ENCODE measurements around the gene ATP6V1G2. TPM values are rescaled to one million over a fixed set of nuclear protein-coding genes. Genes with fewer than 3 reads are reported as not detected.

Gene ATP6V1G2
- total and polyA plus RNA-seq, 2 donors = 2.5 to 3.3 TPM

DNA sequence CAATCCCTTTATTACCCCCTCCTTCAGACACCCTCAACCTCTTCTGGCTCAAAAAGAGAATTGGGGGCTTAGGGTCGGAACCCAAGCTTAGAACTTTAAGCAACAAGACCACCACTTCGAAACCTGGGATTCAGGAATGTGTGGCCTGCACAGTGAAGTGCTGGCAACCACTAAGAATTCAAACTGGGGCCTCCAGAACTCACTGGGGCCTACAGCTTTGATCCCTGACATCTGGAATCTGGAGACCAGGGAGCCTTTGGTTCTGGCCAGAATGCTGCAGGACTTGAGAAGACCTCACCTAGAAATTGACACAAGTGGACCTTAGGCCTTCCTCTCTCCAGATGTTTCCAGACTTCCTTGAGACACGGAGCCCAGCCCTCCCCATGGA, 31.2 kb upstream of the ATP6V1G2 start:
- DNase-seq (ENCODE audit: low read depth in 6 of 9, low spot score in 9 of 9) = no peak
- peaks cover 0 to 24% of the 10 kb centered on the region in 2 donors for H3K36me3 ChIP-seq (ENCODE audit: control insufficient read depth in 2 of 2, insufficient read depth in 2 of 2, low read length in 1 of 2)
- peaks cover 18 to 90% of the 10 kb centered on the region in 2 donors for H3K4me1 ChIP-seq (ENCODE audit: control insufficient read depth in 2 of 2, insufficient read depth in 2 of 2, low read length in 2 of 2)
- H3K9me3 ChIP-seq (ENCODE audit: control insufficient read depth in 2 of 2, insufficient read depth in 1 of 2, low read length in 1 of 2) = peaks cover 0 to 10% of the 10 kb centered on the region in 2 donors
- no peak overlapping the region for H3K27ac ChIP-seq (ENCODE audit: low read depth in 1 of 2, low read length in 1 of 2)
- 97% methylated on average over 3 of the region's 3 CpGs for WGBS
- no peaks in the 10 kb centered on the region for H3K27me3 ChIP-seq (ENCODE audit: control insufficient read depth in 2 of 2, insufficient read depth in 1 of 2, low read length in 1 of 2)
- H3K4me3 ChIP-seq (ENCODE audit: low read length in 2 of 2) = no peak overlapping the region

DNA sequence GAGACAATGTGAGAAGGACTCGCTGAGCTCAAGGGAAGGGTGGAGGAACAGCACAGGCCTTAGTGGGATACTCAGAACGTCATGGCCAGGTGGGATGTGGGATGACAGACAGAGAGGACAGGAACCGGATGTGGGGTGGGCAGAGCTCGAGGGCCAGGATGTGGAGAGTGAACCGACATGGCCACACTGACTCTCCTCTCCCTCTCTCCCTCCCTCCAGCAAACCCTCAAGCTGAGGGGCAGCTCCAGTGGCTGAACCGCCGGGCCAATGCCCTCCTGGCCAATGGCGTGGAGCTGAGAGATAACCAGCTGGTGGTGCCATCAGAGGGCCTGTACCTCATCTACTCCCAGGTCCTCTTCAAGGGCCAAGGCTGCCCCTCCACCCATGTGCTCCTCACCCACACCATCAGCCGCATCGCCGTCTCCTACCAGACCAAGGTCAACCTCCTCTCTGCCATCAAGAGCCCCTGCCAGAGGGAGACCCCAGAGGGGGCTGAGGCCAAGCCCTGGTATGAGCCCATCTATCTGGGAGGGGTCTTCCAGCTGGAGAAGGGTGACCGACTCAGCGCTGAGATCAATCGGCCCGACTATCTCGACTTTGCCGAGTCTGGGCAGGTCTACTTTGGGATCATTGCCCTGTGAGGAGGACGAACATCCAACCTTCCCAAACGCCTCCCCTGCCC, 30.6 kb upstream of the ATP6V1G2 start:
- H3K4me3 ChIP-seq (ENCODE audit: low read length in 2 of 2) = peak overlapping the region in 1 of 2 donors; percentile 47
- WGBS = 87% methylated on average over 19 of the region's 19 CpGs
- no peak for DNase-seq (ENCODE audit: low read depth in 6 of 9, low spot score in 9 of 9)

DNA sequence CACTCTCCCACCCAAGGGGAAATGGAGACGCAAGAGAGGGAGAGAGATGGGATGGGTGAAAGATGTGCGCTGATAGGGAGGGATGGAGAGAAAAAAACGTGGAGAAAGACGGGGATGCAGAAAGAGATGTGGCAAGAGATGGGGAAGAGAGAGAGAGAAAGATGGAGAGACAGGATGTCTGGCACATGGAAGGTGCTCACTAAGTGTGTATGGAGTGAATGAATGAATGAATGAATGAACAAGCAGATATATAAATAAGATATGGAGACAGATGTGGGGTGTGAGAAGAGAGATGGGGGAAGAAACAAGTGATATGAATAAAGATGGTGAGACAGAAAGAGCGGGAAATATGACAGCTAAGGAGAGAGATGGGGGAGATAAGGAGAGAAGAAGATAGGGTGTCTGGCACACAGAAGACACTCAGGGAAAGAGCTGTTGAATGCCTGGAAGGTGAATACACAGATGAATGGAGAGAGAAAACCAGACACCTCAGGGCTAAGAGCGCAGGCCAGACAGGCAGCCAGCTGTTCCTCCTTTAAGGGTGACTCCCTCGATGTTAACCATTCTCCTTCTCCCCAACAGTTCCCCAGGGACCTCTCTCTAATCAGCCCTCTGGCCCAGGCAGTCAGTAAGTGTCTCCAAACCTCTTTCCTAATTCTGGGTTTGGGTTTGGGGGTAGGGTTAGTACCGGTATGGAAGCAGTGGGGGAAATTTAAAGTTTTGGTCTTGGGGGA, 29.7 kb upstream of the ATP6V1G2 start:
- Histone ChIP-seq H3K27ac (ENCODE audit: low read depth in 1 of 2, low read length in 1 of 2) (peak overlapping the region in 1 of 2 donors; percentile 1), H3K4me1 (ENCODE audit: control insufficient read depth in 2 of 2, insufficient read depth in 2 of 2, low read length in 2 of 2) (peaks cover 22 to 96% of the 10 kb centered on the region in 2 donors), H3K27me3 (ENCODE audit: control insufficient read depth in 2 of 2, insufficient read depth in 1 of 2, low read length in 1 of 2) (no peaks in the 10 kb centered on the region), H3K4me3 (ENCODE audit: low read length in 2 of 2) (peak overlapping the region in 1 of 2 donors; percentile 47), H3K36me3 (ENCODE audit: control insufficient read depth in 2 of 2, insufficient read depth in 2 of 2, low read length in 1 of 2) (peaks cover 0 to 24% of the 10 kb centered on the region in 2 donors), H3K9me3 (ENCODE audit: control insufficient read depth in 2 of 2, insufficient read depth in 1 of 2, low read length in 1 of 2) (peaks cover 0 to 3% of the 10 kb centered on the region in 2 donors)
- DNase-seq (ENCODE audit: low read depth in 6 of 9, low spot score in 9 of 9) = no peak
- WGBS = 80% methylated on average over 8 of the region's 8 CpGs

More for the DNA sequence above, 30.6 kb upstream of the ATP6V1G2 start:
- Histone ChIP-seq H3K27me3 (ENCODE audit: control insufficient read depth in 2 of 2, insufficient read depth in 1 of 2, low read length in 1 of 2) (no peaks in the 10 kb centered on the region), H3K36me3 (ENCODE audit: control insufficient read depth in 2 of 2, insufficient read depth in 2 of 2, low read length in 1 of 2) (peaks cover 0 to 24% of the 10 kb centered on the region in 2 donors), H3K4me1 (ENCODE audit: control insufficient read depth in 2 of 2, insufficient read depth in 2 of 2, low read length in 2 of 2) (peaks cover 18 to 90% of the 10 kb centered on the region in 2 donors), H3K9me3 (ENCODE audit: control insufficient read depth in 2 of 2, insufficient read depth in 1 of 2, low read length in 1 of 2) (peaks cover 0 to 7% of the 10 kb centered on the region in 2 donors), H3K27ac (ENCODE audit: low read depth in 1 of 2, low read length in 1 of 2) (no peak overlapping the region)

DNA sequence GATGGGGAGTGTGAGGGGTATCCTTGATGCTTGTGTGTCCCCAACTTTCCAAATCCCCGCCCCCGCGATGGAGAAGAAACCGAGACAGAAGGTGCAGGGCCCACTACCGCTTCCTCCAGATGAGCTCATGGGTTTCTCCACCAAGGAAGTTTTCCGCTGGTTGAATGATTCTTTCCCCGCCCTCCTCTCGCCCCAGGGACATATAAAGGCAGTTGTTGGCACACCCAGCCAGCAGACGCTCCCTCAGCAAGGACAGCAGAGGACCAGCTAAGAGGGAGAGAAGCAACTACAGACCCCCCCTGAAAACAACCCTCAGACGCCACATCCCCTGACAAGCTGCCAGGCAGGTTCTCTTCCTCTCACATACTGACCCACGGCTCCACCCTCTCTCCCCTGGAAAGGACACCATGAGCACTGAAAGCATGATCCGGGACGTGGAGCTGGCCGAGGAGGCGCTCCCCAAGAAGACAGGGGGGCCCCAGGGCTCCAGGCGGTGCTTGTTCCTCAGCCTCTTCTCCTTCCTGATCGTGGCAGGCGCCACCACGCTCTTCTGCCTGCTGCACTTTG, 29.0 kb upstream of the ATP6V1G2 start, which contains the start of gene TNF:
TSS of gene TNF (plus strand) at position 231 of the 567 bp plus-strand sequence. CDS start at position 408, 177 bp downstream.
- peaks cover 22 to 98% of the 10 kb centered on the region in 2 donors for H3K4me1 ChIP-seq (ENCODE audit: control insufficient read depth in 2 of 2, insufficient read depth in 2 of 2, low read length in 2 of 2)
- peaks cover 0 to 3% of the 10 kb centered on the region in 2 donors for H3K9me3 ChIP-seq (ENCODE audit: control insufficient read depth in 2 of 2, insufficient read depth in 1 of 2, low read length in 1 of 2)
- peak within 1 kb of the TSS; percentile 1 to 38 for H3K27ac ChIP-seq (ENCODE audit: low read depth in 1 of 2, low read length in 1 of 2)
- H3K36me3 ChIP-seq (ENCODE audit: control insufficient read depth in 2 of 2, insufficient read depth in 2 of 2, low read length in 1 of 2) = peaks cover 0 to 22% of the 10 kb centered on the region in 2 donors
- H3K27me3 ChIP-seq (ENCODE audit: control insufficient read depth in 2 of 2, insufficient read depth in 1 of 2, low read length in 1 of 2) = no peaks in the 10 kb centered on the region
- DNase-seq (ENCODE audit: low read depth in 6 of 9, low spot score in 9 of 9) = peak in 2 of 9 donors; percentile 34 to 60
- 49% methylated on average over 19 of the region's 19 CpGs for WGBS
- H3K4me3 ChIP-seq (ENCODE audit: low read length in 2 of 2) = peak within 1 kb of the TSS; percentile 6 to 47

DNA sequence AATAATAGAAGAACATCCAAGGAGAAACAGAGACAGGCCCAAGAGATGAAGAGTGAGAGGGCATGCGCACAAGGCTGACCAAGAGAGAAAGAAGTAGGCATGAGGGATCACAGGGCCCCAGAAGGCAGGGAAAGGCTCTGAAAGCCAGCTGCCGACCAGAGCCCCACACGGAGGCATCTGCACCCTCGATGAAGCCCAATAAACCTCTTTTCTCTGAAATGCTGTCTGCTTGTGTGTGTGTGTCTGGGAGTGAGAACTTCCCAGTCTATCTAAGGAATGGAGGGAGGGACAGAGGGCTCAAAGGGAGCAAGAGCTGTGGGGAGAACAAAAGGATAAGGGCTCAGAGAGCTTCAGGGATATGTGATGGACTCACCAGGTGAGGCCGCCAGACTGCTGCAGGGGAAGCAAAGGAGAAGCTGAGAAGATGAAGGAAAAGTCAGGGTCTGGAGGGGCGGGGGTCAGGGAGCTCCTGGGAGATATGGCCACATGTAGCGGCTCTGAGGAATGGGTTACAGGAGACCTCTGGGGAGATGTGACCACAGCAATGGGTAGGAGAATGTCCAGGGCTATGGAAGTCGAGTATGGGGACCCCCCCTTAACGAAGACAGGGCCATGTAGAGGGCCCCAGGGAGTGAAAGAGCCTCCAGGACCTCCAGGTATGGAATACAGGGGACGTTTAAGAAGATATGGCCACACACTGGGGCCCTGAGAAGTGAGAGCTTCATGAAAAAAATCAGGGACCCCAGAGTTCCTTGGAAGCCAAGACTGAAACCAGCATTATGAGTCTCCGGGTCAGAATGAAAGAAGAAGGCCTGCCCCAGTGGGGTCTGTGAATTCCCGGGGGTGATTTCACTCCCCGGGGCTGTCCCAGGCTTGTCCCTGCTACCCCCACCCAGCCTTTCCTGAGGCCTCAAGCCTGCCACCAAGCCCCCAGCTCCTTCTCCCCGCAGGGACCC, 28.0 kb upstream of the ATP6V1G2 start:
- H3K36me3 ChIP-seq (ENCODE audit: control insufficient read depth in 2 of 2, insufficient read depth in 2 of 2, low read length in 1 of 2) = peaks cover 0 to 13% of the 10 kb centered on the region in 2 donors
- H3K4me1 ChIP-seq (ENCODE audit: control insufficient read depth in 2 of 2, insufficient read depth in 2 of 2, low read length in 2 of 2) = peaks cover 15 to 90% of the 10 kb centered on the region in 2 donors
- no peak for DNase-seq (ENCODE audit: low read depth in 6 of 9, low spot score in 9 of 9)
- no peak overlapping the region for H3K27ac ChIP-seq (ENCODE audit: low read depth in 1 of 2, low read length in 1 of 2)
- H3K9me3 ChIP-seq (ENCODE audit: control insufficient read depth in 2 of 2, insufficient read depth in 1 of 2, low read length in 1 of 2) = peaks cover 0 to 3% of the 10 kb centered on the region in 2 donors
- H3K4me3 ChIP-seq (ENCODE audit: low read length in 2 of 2) = no peak overlapping the region
- WGBS = 94% methylated on average over 14 of the region's 14 CpGs
- H3K27me3 ChIP-seq (ENCODE audit: control insufficient read depth in 2 of 2, insufficient read depth in 1 of 2, low read length in 1 of 2) = no peaks in the 10 kb centered on the region

DNA sequence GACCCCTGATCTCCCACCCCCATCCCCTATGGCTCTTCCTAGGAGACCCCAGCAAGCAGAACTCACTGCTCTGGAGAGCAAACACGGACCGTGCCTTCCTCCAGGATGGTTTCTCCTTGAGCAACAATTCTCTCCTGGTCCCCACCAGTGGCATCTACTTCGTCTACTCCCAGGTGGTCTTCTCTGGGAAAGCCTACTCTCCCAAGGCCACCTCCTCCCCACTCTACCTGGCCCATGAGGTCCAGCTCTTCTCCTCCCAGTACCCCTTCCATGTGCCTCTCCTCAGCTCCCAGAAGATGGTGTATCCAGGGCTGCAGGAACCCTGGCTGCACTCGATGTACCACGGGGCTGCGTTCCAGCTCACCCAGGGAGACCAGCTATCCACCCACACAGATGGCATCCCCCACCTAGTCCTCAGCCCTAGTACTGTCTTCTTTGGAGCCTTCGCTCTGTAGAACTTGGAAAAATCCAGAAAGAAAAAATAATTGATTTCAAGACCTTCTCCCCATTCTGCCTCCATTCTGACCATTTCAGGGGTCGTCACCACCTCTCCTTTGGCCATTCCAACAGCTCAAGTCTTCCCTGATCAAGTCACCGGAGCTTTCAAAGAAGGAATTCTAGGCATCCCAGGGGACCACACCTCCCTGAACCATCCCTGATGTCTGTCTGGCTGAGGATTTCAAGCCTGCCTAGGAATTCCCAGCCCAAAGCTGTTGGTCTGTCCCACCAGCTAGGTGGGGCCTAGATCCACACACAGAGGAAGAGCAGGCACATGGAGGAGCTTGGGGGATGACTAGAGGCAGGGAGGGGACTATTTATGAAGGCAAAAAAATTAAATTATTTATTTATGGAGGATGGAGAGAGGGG, 27.1 kb upstream of the ATP6V1G2 start:
- whole genome bisulfite sequencing = 98% methylated on average over 9 of the region's 9 CpGs
- Histone ChIP-seq H3K9me3 (ENCODE audit: control insufficient read depth in 2 of 2, insufficient read depth in 1 of 2, low read length in 1 of 2) (peaks cover 0 to 3% of the 10 kb centered on the region in 2 donors), H3K36me3 (ENCODE audit: control insufficient read depth in 2 of 2, insufficient read depth in 2 of 2, low read length in 1 of 2) (peaks cover 0 to 9% of the 10 kb centered on the region in 2 donors), H3K27ac (ENCODE audit: low read depth in 1 of 2, low read length in 1 of 2) (no peak overlapping the region), H3K27me3 (ENCODE audit: control insufficient read depth in 2 of 2, insufficient read depth in 1 of 2, low read length in 1 of 2) (no peaks in the 10 kb centered on the region), H3K4me1 (ENCODE audit: control insufficient read depth in 2 of 2, insufficient read depth in 2 of 2, low read length in 2 of 2) (peaks cover 17 to 90% of the 10 kb centered on the region in 2 donors), H3K4me3 (ENCODE audit: low read length in 2 of 2) (no peak overlapping the region)
- no peak for DNase-seq (ENCODE audit: low read depth in 6 of 9, low spot score in 9 of 9)

DNA sequence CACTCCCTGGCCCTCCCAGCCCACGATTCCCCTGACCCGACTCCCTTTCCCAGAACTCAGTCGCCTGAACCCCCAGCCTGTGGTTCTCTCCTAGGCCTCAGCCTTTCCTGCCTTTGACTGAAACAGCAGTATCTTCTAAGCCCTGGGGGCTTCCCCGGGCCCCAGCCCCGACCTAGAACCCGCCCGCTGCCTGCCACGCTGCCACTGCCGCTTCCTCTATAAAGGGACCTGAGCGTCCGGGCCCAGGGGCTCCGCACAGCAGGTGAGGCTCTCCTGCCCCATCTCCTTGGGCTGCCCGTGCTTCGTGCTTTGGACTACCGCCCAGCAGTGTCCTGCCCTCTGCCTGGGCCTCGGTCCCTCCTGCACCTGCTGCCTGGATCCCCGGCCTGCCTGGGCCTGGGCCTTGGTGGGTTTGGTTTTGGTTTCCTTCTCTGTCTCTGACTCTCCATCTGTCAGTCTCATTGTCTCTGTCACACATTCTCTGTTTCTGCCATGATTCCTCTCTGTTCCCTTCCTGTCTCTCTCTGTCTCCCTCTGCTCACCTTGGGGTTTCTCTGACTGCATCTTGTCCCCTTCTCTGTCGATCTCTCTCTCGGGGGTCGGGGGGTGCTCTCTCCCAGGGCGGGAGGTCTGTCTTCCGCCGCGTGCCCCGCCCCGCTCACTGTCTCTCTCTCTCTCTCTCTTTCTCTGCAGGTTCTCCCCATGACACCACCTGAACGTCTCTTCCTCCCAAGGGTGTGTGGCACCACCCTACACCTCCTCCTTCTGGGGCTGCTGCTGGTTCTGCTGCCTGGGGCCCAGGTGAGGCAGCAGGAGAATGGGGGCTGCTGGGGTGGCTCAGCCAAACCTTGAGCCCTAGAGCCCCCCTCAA, 25.9 kb upstream of the ATP6V1G2 start, which contains the start of gene LTA:
TSS of gene LTA (plus strand) at position 249 of the 871 bp plus-strand sequence. CDS start at position 703, 454 bp downstream.
- Histone ChIP-seq H3K27ac (ENCODE audit: low read depth in 1 of 2, low read length in 1 of 2) (peak within 1 kb of the TSS; percentile 61 to 91), H3K4me3 (ENCODE audit: low read length in 2 of 2) (peak within 1 kb of the TSS; percentile 12 to 46)

More for the DNA sequence above, 25.9 kb upstream of the ATP6V1G2 start, which contains the start of gene LTA:
- H3K36me3 ChIP-seq (ENCODE audit: control insufficient read depth in 2 of 2, insufficient read depth in 2 of 2, low read length in 1 of 2) = peaks cover 0 to 4% of the 10 kb centered on the region in 2 donors
- H3K9me3 ChIP-seq (ENCODE audit: control insufficient read depth in 2 of 2, insufficient read depth in 1 of 2, low read length in 1 of 2) = peaks cover 0 to 3% of the 10 kb centered on the region in 2 donors
- peaks cover 19 to 90% of the 10 kb centered on the region in 2 donors for H3K4me1 ChIP-seq (ENCODE audit: control insufficient read depth in 2 of 2, insufficient read depth in 2 of 2, low read length in 2 of 2)
- DNase-seq (ENCODE audit: low read depth in 6 of 9, low spot score in 9 of 9) = peak in 3 of 9 donors; percentile 51 to 84 (median 67)
- H3K27me3 ChIP-seq (ENCODE audit: control insufficient read depth in 2 of 2, insufficient read depth in 1 of 2, low read length in 1 of 2) = no peaks in the 10 kb centered on the region
- 56% methylated on average over 27 of the region's 27 CpGs for WGBS

Data from thymus (tissue), 11 donors.